ENCODE data around the gene MPP4.

GRCh38 chr2:201730651-201731285 is 32.3 kb upstream of the MPP4 start:
- no peak for TF ChIP-seq CTCF (IDR thresholded peaks at IDR 0.05; ENCODE audit: insufficient read depth, low read depth, low read length)
- TF ChIP-seq EZH2 (IDR thresholded peaks at IDR 0.05; ENCODE audit: insufficient read depth, low read length): no peak

All from astrocyte (in vitro differentiated cells and primary cell).